Stimulated activated naive CD4-positive, alpha-beta T cell (primary cell): Measurements from ENCODE around the gene PRDM8.

Experiments used
- DNase-seq, 6 experiments: peaks; one replicate each; lab custom pipeline; 2025; lab: John Stamatoyannopoulos, UW

PRDM8 gene

DNA sequence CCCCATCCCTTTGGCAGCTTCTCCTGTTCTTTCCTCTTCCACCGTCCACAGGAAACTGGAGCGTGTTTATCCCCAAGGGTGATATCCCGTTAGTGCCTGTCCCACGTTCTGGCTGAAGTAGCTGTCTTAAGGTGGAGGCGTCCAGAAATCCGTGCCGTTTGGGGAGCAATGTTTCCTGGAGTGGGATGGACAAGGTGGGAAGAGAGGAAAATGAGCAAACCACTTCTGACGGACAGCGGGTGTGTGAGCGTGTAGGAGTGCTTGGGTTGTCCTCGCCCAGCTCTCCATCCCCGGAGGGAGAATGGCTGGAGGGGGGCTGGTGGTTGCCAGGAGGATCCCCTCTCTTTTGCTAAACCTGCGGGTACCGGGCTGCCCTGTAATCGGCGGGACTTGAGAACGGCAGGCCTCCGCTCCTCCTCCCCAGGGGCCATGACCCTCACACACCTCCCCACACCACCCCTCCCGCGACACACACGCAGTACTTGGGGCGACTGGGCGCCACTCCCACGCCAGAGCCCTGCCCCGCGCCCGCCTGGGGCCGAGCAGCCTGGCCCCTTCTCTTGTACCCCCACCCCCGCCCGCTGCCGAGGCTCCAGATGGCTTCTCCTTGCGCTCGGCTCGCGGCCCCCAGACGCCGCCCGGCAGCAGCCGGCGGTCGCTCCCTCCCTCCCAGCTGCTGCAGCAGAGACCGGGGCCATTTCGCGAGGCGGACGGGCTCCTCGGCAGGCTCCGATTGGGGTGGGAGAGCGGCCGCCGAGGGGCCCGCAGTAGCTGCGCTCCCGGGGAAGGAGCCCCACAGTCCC lies 13.9 kb upstream of the PRDM8 start:
- DNase-seq: peak in 2 of 6 experiments; percentile 33 to 37

DNA sequence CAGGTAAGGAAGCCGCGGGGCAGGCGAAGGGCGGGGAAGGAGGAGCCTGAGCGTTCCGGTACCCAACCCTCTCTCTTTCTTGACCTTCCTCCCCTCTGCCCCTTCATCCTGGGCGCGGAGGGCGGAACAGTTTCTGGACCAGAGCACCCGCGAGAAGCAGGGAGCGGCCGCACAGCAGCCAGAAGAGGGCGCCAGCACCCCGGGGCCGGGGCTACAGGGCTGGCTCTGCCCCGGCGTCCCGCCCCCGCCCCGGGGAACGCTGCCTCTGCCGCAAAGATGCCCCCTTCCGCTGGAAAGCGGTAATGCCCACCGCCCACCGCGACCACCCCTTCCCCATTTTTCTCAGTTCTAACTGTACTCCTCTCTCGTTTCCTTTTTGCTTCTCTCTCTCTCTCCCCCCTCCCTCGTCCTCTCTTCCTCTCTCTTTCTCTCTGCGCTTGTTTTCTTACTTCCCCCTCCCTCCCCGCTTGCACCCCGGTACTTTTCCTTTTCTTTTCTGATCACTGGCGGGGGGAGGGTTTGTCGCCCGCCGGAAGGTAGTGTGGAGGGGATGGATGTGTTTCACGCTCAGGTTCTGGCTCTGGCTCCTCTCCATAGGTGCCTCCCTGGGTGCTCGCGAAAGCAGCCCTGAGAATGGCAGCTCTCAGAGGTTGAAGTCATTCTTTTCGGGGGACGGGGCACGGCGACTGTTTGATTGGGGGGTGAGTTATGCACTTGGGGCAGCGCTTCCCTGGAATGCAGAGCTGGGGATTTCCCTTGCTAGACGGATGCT lies 13.1 kb upstream of the PRDM8 start:
- DNase-seq: peak; percentile 76 to 91 (median 84)

DNA sequence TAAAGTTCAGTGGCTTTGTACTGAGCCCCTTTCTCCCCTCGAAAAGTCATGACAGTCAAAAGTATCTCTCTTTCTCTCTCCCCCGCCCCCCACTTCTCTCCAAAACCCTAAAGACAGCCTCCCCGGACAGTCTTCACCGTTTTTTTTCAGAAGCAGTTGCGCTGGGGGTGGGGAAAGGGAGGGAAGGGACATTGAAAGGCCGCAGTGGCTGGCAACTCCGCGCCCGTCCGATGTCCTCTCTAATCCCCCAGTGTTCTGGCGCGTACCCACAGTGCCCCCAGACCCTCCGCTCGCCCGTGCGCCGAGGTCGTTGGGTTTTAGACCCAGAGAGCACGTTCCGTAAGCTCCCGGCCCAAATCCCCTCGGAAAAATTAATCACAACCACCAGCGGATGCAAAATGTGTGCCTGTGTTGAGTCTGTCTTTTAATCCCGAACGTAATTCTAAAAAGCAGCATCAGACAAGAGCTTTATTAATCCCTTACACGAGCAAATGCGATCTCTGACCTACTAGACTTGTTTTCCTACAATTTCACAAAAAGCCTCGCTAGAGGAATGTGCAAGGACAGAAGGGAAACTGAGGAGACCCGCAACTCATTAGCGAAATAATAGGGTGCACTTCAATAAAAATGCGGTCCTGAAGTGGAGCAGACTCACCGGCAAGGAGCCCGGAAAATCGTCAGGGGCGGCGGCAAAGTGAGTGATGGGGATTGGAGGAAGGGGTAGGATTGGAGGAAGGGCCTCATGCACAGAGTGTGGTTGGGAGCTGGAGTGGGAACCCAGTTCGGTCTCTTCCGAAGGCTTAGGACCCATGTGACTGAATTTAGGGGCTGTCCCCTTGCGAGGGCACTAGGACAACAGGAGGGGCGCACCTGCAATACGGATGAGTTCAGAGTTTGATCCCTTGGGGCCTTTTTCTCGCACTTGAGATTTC lies 12.2 kb upstream of the PRDM8 start:
- peak in 4 of 6 experiments; percentile 8 to 55 (median 29) for DNase-seq

DNA sequence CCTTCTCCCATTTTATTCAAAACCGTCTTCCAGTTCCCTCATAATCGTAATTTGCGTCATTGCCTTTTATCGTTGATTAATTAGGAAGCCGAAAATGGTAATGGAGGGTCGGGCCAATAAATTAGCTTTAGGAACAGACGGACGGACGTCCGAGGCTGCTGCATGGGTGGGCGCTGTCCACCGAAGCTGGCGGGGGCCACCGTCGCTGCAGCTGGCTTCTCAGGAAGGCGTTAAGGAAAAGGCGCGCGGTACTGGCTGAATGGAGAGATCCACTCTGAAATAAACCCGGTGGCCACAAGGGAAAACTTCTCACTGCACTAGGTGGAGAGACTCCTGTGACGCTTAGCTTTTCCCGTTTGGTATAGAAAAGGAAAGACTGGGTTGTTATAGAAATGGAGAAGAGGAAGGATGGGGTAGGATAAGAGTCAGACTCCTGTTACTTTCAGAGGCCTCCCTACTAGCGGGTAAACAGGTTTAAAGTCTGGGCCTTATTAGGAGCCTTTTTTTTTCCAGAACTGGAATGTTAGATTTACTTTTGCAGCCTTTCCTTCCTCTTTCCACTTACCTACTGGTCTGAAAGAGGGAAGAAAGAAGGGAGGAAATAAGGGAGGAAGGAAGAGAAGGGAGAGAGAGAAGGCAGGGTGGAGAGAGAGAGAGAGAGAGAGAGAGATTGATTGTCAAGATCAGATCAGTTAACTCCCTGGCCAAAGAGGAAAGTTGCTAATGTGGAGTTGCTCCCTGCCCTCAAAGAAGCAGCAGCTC lies 11.3 kb upstream of the PRDM8 start:
- no peak for DNase-seq

DNA sequence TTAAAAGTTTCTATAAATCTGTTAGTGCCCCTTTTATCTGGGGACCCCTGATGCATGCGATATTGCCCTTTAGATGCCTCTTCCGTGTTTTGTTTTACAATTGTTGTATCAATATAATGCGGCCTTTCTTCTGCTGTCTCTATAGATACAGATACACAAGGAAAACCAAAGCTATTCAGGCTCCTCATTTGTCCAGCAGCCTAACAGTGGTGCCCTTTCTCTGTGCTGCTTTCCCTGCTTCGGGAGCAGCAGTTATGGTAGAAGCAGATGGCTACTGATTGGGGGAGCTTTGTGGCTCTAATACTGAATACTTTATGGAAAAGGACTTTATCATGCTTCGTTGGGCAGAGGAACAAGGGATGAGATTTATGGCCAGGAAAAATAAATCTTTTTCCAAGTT lies 10.6 kb upstream of the PRDM8 start:
- no peak for DNase-seq

DNA sequence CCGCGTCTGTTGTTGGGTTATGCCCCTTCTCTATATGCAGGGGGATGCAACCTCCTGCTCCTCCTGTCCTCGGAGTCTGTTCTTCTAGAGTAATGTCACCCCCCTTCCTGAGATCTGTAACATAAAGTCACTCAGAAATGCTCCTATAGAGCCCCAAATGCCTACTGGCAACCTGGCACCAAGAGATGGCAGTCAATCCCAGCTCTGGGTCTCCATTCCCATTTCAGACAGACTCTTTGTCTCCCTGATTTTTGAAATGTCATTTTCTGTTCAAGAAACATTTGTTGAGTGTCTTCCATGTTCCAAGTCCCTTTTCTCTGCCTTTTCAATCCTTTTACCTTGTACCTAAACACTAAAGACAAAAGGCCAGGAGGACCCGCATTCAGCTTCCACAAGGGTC lies 9.6 kb upstream of the PRDM8 start:
- DNase-seq: no peak

DNA sequence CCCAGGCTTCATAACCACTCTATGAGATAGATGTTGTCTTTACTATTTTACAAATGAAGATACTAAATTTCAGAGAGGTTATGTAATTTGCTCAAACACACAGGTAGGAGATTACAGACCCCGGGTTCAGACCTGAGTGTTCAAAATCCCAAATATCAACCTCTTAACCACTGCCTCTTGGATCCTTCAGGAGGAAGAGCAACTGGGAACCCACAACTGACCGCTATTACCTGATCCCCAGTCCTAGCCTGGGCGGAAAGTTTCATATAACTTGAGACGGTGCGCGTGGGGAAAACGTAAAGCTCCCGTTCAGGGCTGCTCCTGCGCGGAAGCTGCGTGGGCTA lies 8.9 kb upstream of the PRDM8 start:
- DNase-seq: no peak

DNA sequence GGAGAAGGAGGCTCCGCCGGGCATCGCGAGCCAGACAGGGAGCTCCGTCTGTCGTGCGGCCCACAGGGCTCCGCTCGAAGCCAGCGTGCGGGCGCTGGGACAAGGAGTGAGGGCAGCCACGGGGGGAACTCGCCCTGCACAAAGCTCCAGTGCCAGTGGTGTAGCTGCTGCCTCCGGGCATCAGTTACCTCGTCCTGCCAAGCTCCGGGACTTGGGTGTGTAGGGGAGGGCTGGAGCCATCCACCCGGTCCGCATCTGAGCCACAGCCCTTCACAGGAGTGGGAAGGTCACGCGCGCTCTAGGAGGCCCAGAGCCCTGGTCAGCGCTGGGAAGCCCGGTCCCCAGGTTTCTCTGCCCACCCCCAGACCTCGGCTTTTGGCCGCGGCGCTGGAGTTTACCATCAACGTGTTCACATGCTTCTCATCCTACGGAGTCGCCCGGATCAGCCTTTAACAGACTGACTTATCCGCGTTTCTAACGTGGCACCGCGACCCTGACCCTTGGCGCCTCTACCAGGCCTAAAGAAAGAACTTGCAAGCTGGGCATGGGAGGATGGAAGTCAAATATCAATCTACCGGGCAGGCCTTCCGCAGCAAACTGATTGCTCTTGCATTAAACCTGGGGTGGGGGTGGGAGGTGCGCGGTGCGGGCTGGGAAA lies 8.4 kb upstream of the PRDM8 start:
- DNase-seq: peak in 1 of 6 experiments; percentile 0

DNA sequence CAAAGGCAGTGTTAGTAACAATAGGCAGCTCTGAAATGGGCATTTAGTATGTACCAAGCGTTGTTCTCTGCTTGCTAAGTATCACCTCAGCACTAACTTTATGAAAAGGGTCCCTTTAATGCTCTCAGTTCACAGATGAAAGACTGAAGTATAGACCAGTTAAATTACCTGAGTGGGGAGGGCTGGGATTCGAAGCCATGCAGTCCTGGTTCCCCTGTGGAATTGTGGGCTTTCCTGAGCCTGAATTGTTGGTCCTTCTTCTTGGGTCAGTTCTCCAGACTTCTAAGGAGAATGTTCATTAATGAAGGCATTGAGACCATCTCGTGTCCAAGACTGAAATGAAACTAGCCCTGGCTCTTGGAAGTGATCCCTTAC lies 7.7 kb upstream of the PRDM8 start:
- no peak for DNase-seq

DNA sequence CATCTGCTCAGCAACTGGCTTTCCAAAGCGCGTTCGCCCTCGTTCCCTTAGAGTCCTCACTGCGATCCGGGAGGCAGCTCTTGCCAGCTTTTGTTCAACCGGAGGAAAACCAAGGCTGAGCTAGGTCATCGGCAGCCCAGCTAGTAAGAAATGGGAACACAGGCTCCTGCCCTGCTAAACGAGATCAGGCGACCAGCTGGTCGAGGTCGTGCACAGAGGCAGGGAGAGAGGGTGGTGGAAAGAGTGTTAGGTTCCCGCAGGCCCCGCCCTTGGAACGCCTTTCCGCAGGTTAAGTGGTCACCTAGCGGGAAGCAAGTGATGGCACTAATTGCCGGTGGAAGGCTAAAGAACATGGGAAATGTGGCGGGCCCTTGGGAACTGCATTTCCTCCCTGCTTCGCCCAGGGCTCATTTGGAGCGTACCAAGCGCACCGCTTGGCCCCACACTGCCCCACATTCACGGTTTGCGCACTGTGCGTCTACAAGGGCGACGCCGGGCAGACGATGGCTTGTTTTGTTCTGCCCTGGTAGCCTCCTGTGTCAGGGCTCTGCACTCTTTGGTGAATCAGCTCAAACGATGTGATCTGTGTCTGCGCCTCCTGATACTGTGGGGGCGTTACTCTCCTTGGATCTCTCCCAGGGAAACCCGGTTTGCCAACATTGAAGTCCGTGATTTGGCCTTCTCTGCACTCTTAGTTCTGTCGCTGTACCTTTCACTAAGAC lies 7.2 kb upstream of the PRDM8 start:
- DNase-seq: no peak

DNA sequence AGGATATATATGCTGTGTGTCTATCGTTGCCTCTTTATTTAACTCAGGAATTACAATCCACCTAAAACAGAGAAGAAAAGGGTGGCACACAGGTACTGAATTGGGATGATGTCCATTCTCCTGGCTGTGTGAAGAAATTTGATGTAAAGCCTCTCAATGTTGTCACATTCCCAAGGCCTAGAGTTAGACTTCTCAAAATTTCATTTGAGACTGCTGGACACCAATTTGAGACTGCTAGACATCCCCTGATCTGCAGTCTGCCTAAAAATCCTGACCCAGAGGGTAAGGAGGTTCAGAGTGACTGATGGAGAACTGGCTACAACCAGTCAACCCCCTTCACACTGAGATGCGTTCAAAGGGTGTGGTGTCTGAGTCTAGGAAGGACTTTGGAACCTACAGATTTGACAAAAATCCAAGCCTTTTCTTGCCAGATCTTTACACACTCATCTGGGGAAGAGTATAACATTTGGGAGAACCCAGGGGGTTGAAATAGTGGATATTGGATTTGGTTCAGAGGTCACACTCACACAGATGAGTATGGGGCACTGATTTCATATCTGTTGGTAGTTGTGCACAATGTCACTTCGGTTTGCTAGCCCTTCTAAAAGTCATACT lies 4.9 kb upstream of the PRDM8 start:
- DNase-seq: no peak

DNA sequence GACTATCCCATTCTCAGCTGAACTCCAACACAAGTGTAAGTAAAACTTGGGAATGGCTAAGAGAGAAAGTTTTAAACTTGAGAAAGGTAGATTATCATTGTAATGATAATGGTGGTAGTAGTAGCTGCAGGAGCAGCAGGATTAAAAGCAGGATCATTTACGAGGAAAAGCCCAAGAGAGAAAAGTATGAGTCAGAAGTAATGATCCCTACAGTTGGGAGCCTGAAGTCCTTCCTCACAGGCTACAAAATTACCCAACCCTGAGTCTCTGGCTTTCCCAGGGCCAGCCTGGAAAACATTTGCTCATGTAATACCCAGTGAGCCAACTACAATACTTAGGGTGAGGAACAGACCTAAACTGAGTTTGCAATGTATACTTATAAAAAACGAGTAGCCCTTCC lies 4.4 kb upstream of the PRDM8 start:
- no peak for DNase-seq

DNA sequence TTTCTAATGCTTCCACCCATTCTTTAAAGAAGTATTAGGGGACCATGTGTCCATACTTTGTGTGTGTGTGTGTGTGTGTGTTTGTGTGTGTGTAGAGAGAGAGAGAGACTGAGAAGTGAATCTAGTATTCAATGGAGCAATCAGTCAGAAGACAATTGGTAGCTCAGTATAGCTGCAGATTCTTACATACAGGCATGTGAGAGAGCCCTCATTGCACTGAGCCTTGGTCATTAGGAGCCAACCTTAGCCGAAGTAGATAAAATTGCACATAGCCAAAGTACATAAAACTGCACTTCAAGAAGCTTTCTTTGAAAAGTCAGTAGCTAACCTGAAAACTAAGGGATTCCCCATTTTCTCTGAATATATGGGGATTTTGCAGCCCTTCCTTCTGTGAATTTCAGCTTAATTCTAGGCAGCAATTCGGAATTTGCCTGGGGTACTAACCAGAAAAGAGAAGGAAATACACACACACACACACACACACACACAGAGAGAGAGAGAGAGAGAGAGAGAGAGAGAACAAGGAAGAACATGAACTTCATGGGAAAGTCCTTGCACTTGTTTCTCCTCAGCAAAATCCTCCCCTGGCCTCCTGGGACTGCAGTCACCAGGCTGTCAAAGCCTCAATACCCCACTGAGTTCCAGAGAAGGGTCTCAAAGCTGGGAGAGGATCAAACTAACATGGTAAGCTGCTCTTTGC lies 1.7 kb upstream of the PRDM8 start:
- DNase-seq: no peak

DNA sequence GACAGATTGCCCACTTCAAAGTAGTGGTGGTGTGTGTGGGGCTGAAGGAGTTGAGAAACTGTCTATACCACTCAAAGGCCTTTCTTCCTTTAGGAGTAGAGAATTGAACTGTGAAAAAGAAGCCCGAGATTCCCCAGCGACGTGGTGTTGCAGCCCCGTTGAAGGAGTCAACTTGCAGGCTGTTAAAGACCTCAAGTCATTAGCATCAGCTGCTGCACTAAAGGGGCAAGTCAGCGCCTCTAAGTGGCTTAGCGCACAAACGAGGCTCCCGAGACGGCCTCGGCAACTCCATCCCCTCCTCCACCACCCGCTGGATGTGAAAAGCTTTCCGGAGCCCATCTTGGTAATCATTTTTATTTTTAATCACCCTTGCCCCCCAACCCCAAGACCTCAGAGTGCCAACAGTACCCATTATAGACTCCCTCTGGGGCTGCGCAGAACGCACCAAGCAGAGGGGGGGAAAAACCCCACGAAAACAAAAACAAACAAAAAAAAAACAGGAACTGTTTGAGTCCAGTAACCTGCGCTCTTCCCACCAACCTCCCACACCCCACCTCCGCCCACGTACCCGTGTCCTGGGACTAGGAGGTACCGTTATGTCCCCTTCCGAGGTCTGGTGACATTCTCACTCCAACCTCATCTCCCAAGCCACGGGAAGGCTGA lies 913 bp upstream of the PRDM8 start:
- DNase-seq: no peak

DNA sequence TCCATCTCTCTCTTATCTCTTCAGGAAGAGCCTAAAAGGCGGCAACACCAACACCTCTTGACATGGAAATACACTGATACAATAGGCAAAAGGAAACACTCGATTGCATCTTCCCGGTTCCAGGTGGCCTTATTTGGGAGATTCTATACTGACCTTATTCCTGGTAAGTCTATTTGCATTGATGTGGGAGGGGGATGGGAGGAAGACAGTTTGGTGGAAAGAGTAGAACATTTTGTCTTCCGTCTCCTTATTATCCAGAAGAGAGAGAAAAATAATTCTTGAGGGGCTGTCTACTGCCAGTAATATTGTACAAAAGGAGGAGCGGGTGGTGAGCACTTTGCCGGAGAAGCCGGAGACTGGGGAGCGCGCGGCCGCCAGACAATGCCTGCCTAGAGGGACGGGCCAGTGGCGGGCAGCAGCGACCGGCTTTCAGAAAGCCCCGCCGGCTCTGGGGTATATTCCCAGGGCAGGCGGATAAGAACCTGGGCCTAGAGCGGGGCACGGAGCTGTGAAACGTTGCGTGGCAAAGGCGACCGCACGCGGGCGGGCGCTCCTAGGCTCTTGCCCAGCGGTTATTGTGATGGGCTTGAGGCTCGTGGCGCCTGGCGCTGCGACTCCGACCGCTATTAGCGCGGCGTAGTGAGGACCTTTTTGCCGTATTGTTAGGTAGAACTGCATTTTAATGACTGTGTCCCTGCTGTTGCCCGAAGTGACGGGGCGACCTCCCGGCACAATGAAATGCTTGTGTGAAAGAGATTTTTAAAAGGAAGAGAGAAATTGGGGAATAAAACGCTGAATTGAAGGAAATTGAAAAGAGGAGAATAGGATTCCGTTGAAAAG lies 518 bp downstream of the PRDM8 start:
- peak in 2 of 6 experiments; percentile 2 to 16 for DNase-seq

DNA sequence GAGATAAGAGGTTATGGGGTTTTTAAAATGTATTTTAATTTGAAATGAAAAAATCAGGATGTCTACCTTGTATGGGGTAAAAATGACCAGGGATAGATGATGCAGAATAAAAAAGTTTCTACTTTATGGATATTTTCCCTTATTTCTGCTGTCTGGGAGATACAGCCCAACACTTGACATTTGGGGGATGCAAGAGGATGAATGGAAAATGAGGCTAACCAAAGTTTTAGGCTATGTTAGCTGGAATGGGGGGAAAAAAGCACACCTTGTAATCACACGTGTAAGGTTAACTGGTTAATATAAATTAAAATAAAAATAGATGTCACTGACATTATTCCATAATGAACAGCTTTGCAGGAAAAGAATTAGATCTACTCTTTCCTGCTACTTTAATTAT lies 1.1 kb downstream of the PRDM8 start:
- DNase-seq: no peak

DNA sequence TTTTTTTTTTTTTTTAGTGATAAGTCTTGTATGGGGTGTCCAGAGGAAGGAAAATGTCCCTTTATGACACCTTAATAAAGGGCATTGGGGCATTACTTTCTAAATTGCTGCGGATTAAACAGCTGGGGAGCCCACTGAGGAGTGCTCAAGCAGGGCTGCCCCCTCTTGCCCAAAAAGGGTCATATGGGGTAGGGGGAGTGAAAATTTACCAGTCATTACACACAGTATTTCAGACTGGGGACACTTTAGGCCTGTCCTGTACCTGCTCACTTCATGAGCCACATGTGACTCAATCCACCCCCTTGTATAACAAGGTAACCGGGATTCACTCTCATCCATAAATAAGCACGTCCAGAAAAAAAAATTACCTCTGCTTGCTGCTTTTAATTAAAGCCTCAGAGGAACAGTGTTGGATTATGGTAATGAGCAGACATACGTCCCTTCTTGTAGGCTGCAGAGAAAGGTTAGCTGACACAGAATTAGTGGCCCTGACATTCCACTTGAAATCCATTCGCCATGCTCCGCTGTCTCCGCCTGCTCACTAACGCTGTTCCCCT lies 1.8 kb downstream of the PRDM8 start:
- no peak for DNase-seq

DNA sequence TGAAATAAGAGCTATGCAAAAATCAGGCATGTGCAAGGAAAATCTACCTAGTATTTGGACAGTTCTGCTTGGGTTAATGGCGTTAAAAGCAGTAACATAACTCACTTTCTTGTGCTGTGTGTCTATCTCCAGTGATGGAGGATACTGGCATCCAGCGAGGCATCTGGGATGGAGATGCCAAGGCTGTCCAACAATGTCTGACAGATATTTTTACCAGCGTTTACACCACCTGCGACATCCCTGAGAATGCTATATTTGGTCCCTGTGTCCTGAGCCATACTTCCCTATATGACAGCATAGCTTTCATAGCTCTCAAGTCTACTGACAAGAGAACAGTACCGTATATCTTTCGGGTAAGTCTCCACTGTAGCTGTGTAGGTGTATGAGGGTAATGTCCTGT lies 2.6 kb downstream of the PRDM8 start:
- DNase-seq: no peak
